DMS53 treated with DMSO at 0.1 percent for 48 hours (cell line): ENCODE data around the gene CLK2.
"Not testable (repeated sequence)": the region's sequence is repeated elsewhere in the genome, so short reads cannot be mapped to it uniquely, and the experiment has no call there.

Source experiments
- DNase-seq: peaks from one replicate; lab custom pipeline; 2025; ENCODE audit not compliant: unreplicated experiment; lab: John Stamatoyannopoulos, UW

The CLK2 gene

DNA sequence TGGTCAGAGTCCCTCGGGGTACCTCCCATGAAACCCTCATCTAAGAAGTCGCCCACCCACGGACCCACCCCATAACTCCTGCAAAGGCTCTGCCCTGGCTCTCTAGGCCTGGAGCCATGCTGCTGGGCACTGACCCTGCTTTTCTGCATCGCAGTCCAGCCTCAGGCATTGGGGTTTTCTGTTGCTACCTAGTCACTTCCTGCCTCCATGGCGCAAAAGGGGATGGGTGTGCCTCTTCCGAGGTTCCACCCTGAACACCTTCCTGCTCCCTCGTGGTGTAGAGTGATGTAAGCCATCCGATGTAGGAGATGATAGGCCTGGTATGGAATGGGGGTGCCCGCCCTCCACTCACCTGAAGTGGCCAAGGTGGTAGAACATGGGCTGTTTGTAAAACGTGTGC lies 58.6 kb downstream of the CLK2 start:
- DNase-seq, result not testable (repeated sequence)
